PC-9 (cell line): ENCODE measurements around the gene LINC00237.

Source experiments
- CTCF ChIP-seq: fragments of 200-600 bp; sonication (generic); conservative IDR thresholded peaks from 2 replicates; pipeline ENCODE4 v1.6.1; 2017; ENCODE audit warnings: mixed run types, antibody characterized with exemption, mild to moderate bottlenecking, moderate library complexity
- EZH2 ChIP-seq: fragments of 200-600 bp; sonication (generic); IDR thresholded peaks from 2 replicates; pipeline ENCODE4 v1.8.0; 2017; ENCODE audit warnings: antibody characterized with exemption, low read depth

DNA sequence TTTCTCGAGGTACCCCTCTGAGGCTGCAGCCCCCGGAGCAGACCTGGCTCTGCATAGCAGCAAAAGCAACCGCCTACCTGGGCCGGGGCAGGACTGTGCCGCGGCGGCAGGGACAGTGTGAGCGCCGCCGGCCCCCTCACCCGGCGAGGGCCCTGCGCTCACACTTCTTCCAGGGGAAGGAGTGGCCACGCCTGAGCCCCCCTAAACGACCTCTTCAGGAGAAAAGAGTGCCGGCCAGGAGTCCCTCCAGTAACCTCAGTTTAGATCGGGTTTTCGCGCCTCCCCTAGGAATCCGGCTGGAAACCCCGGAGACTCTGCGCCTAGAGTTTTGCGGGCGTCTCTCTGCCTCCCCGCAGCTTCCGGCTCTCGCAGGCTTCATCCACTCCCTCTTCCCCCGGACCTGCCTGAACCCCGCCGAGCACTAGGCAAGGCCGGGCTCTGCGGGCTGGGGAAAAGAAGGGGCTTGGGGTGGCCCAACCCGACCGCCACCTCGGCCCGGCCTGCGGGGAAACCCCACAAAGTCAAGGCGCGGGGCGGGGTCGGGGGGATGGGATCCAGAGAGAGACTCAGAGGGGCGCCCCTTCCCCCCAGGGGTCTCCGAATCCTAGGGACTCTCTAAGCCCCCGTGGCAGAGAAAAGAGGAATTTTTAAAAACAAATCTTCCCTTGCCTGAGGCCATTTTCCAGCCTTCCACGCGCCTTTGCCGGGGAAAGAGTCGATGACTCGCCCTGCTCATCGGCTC lies 558 bp downstream of the LINC00237 start:
- TF ChIP-seq CTCF (no peak), EZH2 (no peak)
